Measurements from ENCODE around the gene KARS1.
A peak's percentile ranks its signal among the peaks of the same experiment; 100 is the strongest.
"Not testable (repeated sequence)": the region's sequence is repeated elsewhere in the genome, so short reads cannot be mapped to it uniquely, and the experiment has no call there.

Gene KARS1

DNA sequence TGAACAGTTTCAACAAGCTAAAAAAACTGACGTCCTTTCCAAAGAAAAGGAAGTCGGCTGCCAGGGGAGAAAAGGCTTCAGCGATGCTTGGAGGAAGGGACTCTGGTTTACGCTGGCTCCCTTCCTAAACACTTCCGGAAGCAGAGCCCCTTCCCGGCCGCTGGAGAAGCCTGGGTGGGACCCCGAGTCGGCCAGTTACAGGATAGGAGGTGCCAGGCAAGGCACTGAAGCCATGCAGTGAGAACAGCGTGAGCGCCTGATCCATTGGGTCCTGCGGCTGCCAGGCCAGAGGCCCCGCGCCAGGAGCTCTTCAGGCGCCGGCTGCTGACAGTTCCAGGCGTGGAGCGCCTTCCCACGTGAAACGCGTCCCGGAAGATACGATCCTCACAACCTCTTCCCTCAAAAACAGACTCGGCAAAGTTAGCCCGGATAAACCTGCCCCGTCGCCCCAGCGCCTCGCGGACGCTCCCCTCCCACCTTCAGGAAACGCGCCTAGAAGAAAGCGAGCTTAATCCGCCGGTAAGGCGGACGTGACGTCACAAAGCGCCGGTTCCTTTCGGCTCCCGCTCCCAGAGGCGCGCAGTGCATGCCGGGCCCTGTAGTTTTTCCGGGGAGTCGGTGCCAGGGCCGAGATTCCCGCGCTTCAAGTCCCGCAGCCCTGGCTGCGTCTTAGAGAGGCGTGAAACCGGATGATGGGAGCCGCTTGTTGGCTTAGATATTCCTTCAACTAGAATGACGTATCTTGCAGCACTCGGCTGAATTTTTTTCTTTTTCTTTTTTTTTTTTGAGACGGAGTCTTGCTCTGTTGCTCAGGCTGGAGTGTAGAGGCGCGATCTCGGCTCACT is 24.5 kb downstream of the KARS1 start, which contains the start of gene ADAT1:
Gene ADAT1, minus strand, starts transcription at position 521 of the 845 bp plus-strand sequence. CDS start 2,482 bp downstream, outside the sequence.
- peak; percentile 96 to 98 for DNase-seq

DNA sequence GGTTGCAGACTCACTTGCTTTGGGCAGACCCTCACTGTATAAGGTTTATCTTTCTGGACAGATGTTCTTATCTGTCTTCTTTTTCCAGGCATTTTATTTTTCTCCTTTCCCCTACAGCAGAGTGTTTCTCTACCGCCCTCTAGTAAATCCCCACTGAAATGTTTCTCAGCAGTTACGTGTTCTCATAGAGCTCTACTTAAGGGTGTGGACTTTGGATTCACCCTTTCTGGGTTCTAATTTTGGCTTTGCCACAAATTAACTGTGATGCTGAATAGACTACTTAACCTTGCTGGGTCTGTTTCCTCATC is 26.3 kb downstream of the KARS1 start:
- no peak for DNase-seq

DNA sequence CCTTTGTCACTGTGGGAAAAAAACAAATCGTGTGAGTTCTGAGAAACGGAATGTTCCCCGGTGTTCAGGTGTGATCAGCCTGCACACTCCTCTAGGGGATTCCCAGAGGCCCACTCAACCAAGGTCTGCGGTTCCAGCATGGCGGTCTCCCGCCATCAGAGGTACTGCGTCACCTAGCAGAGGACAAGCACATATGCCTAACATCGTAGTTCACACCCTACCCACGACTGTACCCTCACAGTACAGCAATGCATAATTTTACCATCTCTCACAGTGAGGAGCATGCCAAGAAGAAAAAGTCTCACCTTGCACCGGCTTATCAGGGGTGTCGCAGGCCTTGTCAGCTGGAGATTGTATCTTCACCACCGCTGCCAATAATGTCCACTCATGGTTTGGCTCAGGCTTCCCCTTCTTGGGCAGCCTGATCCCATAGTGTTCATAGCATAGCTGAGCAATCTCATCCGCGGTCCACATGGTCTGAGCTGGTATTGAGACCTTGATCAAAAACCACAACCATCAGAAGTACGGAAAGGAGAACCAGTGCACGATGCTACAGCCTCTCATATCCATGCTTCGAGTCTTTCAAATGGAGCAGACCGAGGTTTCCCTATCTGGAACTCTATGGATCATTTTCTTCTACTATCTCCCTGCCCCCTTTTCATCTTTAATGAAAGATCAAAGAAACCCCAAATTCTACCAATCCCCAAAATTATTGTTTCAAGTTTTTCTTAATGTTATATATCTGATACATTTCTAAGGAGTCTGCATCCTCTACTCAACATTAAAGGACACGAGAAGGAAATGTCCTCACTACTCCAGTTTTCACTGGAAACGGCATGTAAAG is 26.9 kb downstream of the KARS1 start:
- peak in 1 of 2 experiments; percentile 22 for DNase-seq

DNA sequence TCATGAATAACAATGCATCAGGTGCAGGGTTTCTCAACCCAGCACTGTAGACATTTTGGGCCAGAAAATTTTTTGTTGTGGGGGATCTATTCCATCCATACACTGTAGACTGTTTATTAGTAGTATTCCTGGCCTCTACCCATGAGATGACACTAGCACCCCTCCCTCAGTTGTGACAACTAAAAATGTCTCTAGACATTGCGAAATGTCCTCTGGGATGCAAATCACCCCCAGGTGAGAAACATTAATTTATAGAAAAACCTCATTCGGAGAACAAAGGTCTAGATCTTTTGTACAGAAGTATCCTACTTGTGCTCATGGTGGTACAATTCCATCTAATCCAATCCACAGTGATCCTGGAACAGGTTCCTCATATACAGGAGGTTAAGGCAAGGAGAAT is 28.7 kb downstream of the KARS1 start:
- DNase-seq: no peak

DNA sequence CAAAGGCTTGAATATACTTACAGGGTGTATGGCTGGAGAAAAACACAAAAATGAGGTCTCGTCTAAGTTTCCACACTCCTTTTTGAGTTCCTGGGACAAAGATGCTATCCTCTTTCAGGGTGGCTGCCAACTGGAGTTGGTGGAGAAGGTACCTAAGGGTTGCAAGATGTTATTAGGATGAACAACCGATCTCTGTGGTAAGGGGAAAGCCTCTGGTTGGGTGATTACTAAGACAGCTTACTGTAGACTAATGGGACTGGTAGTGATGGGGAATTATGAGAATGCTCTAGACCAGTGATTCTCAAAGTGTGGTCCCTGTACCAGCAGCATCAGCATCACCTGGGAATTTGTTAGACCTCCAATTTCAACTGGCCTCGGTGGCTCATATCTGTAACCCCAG is 30.3 kb downstream of the KARS1 start:
- DNase-seq: no peak

DNA sequence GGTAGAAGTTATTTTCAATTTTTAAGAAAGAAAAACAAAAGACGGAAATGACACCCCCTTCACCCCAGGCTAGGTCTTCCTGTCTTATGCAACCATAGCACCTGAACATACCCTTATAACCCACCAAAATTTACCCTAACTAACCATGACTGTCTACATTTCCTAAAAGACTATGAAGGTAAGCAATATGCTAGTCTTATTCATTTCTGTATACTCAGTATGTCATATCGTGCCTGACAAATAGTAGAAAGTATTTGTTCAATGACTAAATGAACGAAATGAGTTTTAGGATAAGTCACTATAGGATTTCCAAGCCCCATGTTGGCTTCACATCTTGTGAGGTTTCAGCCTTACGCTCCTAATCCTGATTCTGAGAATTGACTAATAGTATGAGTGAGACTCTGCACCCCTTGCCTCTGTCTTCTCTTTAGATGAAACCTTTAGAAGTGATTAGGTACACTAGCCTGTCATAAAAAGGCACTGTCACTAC is 30.9 kb downstream of the KARS1 start:
- DNase-seq: no peak

DNA sequence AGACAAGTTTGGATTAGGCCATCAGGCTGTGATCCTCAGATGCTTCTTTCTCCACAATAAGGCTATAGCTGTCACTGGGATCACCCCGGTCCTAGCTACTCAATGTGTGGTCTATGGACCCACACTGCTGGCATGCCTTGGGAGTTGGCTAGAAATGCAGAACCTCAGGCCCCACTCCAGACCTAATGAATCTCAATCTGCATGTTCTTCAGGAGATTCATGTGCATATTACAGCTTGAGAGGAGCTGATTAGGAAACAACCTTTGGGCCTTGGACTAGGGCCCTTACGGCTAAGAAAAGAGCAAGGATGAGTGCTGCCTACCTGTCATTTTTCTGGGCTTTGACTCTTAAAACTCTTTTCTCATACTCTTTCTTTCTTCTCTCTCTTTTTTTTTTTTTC is 31.8 kb downstream of the KARS1 start:
- DNase-seq: no peak

DNA sequence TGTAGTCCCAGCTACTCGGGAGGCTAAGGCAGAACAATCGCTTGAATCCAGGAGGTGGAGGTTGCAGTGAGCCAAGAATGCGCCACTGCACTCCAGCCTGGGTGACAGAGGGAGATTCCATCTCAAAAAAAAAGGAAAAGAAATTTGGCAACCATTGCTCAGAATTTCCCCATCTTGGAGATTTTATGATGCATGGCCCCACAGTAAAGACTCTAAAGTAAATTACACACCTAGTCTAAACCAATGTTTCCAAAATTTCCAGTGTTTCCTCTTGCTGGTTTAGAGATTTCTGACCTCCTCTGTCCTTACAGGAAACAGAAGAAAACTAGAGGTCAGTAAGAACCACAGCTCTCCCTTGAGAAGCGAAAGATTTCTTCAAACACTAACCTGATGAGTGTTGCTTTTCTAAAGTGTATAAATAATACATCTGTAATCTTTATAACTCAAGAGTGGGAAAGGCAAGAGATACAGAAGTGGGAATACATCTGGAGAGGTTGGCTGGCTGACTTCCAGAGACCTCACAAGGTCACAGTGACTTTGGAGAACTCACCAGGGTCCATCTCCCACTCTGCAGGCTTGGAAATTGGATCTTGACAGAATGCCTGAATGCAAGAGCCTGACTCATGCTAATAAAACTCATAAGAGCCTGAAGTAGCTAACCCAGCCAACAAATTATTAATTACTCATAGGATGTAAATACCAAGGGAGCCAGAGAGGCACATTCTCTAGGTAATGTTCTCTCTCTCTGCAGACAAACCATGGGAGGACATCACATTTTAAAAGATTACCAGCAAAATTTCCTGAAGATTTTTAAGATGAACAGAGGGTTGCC is 33.2 kb downstream of the KARS1 start:
- DNase-seq: no peak

DNA sequence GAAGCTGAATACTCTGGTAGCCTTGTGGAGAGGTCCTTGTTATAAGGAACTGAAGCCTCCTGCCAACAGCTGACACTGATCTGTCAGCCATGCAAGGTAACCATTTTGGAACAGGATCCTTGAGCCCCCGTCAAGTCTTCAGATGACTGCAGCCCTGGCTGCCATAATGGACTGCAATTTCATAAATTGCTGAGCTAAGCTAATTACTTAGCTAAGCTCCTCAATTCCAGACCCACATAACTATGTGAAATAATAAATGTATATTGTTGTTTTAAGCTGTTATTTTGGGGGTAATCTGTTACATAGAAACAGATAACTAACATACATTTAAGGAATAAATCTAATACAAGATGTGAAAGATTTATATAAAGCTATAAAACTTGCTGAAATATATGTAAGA is 41.0 kb downstream of the KARS1 start:
- DNase-seq: no peak

DNA sequence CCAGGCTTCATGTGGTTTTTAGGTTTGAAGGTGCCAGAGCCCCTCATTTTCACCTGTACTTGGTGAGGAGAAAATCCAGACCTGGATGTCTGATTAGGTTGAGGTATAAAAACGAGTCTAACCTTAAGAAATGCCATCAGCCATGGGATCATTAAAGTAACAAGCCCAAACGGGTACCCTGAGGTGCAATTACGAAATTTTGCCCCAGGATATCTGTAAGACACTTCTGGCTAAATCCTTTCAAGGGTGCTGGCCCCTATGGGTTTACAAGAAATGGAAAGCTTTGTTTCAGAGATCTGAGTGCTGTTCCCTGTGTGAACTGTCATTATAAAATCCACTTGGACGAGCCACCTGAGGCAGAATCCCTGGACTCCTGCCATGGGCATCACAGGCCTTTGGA is 44.2 kb downstream of the KARS1 start:
- DNase-seq: no peak

DNA sequence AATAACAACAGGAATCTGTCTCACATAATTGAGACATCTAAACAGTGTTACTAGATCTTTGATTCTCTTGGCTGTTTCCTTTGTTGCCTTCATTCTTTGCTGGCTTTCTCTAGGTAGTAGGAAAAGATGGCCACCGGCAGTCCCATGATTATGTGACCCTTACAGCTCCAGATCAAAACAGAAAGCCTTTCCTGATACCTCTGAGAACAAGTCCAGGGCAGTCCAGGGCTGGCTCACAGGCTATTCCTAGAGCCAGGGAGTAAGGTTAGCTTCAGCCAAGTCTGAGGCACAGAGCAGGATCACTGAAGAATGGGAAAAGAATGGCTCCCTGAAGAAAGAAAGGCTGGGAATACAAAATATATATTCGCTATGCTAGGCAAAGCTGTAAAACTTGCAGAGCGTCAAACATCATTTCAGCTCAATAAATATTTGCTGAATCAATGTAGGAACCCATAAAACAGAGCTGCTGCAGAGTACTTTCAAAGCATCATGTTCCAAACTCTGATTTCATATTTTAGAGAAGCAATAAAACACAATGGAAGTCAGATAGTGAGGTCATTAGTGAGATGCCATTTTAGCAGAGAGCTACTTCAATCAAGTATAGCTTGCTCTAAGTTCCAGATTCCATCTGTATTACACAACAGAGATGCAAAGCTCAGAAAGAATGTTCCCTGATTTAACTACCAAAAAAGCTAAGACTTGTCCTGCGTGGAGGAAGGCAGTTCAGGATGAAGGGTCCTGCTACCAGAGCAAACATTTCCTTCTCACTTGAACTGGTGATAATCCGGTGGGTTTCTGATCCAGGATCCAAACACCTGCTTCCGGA is 47.8 kb downstream of the KARS1 start:
- DNase-seq: no peak

DNA sequence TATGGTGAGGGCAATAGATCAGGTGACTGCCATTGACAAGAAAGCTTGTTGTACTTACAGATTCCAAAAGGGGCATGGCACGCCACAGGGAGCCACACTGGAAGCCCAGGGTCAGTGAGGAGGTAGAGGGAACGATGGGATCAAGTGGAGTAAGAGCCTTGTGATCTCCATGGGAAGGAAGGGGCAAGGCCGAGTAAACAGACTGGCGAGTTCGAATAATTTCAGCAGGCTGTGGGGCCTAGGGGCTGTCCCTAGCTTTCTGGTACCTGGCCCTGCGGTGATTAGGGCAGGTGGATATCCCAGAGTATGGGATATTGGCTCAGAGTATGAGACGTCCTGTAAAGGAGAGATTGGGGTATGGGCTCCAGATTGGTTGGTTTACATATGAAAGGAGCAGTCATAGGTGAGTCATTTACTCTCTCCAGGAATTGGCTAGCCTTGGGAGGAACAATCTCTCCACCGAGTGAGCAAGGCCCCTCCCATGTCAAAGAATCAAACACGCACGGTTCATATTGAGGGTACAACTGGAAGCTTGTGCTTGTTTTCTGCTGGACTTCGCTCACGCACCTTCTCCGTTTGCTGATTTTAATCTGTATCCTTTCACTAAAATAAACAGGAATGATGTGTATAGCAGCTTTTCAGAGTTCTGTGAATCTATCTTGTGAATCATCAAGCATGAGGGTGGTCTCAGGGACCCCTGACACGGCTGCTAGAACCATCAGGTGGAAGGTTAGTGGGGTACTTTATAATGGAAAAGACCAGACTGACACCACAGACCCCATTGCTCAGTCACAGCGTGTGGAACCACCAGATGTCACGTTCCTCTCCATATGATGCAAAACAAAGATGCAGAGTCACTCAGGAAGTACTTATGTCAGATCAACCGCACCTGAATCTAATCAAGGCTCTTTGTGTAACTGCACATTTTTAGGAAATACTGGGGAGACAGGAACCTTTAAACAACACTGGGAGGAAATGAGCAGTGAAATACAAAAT is 53.3 kb downstream of the KARS1 start:
- DNase-seq: peak in 1 of 2 experiments; percentile 5

DNA sequence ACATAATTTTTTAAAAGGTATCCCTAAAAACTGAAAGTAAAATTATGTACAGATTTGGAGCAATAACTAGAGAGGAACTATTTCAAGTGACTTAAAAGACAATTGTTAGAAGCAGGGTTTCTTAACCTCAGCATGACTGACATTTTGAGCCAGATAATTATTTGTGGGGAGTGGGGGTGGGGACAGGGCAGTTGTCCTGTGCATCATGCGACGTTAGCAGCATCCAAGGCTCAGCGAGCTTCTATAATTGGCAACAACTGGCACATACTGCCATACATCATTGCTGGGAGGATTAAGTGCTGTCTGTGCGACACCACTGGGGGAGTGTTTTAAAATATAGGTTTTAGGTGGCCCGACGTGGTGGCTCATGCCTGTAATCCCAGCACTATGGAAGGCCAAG is 54.2 kb downstream of the KARS1 start:
- no peak for DNase-seq

DNA sequence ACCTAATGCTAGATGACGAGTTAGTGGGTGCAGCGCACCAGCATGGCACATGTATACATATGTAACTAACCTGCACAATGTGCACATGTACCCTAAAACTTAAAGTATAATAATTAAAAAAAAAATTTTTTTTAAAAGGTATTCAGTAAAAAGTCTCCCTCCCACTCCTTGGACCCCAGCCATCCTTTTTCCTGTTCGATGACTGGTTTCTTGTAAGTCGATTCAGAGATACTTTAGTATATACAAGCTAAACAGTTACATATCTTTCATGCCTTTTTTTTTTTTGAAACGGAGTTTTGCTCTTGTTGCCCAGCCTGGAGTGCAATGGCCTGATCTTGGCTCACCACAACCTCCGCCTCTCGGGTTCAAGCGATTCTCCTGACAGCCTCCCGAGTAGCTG is 55.5 kb downstream of the KARS1 start:
- DNase-seq: not testable (repeated sequence)

DNA sequence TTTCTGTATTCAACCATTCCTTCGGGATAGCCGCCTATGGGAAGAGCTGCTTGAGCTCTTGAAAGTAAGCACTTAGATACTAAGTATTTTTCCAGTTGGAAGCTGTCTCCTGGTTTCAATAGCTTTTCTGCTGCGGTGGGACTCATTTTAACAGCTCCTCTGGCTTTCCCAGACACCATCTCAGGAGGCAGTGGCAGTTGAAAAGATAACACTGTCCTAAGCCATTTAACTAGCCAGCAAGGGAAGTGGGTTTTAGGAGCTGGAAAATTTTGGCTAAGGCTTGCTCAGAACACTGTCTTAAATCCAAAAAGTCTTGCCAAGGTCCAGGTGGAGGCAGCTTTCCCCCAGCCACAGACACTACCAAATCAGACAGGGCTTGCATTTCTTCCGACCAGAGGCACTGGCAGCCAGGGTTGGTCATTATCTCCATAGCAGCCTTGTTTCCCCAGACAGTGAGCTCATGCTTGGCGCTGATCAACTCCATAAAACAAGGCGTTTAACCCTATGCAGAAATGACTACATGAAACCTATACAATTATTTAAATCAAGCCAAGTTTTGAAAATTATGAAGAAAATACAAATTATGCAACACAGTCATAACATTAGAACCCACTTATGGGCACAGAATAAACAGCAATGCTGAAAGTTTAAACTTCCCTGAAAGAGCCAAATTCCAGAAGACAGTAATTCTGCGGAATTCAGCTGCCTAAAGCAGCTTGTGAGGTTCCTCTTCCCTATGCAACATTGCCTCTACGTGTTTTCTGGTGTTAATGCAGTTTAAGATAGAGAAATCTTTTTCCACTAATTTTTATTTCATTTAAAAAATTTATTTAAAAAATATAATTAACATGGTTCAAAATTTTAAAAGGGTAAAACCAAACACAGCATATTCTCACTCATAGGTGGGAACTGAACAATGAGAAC is 56.3 kb downstream of the KARS1 start:
- no peak for DNase-seq

DNA sequence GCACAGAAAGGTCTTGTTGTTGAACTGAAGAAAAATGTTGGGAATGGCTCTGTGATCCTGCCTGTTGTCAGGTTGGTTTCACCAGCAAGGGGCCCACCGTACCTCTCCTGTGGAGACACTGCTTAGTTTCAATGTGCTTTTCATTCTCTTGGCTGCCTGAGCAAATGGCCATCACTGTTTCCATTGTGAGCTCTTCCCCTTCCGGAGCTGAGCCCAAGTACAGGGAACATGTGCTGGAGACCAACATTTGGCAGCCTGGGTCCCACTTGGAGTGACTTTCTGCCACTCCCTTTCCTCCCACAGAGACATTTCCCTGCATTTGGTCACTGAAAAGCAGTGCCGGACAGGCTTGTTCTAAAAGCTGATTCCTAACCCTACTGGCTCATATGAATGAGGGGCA is 58.2 kb downstream of the KARS1 start:
- DNase-seq: no peak

DNA sequence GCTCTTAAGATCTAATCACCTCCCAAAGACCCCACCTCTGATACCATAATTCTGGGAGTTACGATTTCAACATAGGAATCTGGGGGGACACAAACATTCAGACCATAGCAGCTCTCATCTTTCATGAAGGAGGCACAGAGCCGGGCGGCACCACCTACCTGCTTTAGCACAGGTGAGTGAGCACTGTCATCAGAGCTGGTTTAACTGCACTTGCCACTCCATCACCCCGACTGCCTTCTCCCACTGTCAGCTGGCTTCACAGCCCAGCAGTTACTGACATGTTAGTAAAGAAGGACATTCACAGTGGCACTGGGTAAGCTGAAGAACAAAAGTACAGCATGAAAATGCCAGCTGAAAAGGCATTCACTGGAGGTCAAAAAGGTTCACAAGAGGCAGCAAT is 58.7 kb downstream of the KARS1 start:
- DNase-seq: no peak

DNA sequence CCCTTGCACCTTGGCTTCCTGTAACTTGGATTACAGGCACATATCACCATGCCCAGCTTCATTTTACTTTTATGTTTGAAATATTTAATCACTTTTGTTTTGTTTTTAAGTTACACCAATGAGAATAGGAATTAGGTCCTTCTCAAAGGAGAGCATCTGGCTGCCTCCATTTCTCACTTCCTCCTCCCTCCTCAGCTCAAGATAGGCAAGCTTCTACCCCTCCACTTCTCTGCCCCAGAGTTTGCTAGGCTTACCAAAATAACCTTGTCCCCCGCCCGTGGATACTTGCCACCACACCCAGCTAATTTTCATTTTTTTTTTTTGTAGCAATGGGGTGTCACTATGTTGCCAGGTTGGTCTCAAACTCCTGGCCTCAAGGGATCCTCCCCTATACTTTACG is 63.4 kb downstream of the KARS1 start:
- DNase-seq: no peak

DNA sequence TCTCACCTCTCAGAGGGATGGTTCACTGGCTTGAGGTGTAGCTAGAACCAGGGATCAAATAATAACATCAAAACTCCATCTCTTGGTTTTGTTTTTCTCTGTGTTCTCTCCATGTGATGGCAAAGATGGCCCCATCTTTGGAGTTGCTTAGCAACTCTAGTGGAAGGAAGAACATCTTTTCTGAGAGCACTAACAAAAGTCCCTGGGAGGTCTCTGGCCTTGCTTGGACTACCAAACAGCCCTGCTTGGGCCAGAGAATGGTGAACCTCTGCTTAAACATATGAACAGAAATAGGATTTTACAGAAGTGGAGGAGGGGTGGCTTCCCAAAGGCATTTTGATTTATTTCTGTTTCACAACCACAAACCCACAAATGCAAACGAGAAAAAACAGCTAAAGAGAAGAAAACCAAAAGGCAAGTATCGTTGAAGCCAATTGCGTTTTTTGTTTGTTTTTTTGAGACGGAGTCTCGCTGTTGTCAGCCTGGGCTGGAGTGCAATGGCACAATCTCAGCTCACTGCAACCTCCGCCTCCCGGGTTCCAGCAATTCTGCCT is 68.1 kb downstream of the KARS1 start:
- no peak for DNase-seq
